ENCODE data around the gene ARL10. TPM values are rescaled to one million over a fixed set of nuclear protein-coding genes. Genes with fewer than 3 reads are reported as not detected.
A peak's percentile ranks its signal among the peaks of the same experiment; 100 is the strongest.

Gene ARL10
- total RNA-seq, 4 donors from 2014 or later = 1.1 to 4.9 (median 2.6) TPM

GRCh38 chr5:176389135-176390123 lies 24.1 kb downstream of the ARL10 start:
- DNase-seq = no peak
- Histone ChIP-seq H3K27ac (peak overlapping the region; percentile 92 to 98 (median 96)), H3K27me3 (no peaks in the 10 kb centered on the region), H3K36me3 (peaks cover 0 to 16% (median 5%) of the 10 kb centered on the region in 4 donors), H3K4me1 (peaks cover 0 to 30% (median 18%) of the 10 kb centered on the region in 4 donors), H3K4me3 (peak overlapping the region; percentile 43 to 73 (median 66)), H3K9me3 (no peaks in the 10 kb centered on the region)
- WGBS, 2 donors (ENCODE audit: low coverage in 1 of 2) = 0 to 26% methylated on average over 1 to 41 of the region's 41 CpGs
- TF ChIP-seq POLR2A (IDR thresholded peaks at IDR 0.05) (peak; percentile 96), EP300 (IDR thresholded peaks at IDR 0.05; ENCODE audit: low read depth) (no peak), POLR2AphosphoS5 (IDR thresholded peaks at IDR 0.05) (peak; percentile 78 to 96 (median 95))
- TF ChIP-seq, protein P1, sequence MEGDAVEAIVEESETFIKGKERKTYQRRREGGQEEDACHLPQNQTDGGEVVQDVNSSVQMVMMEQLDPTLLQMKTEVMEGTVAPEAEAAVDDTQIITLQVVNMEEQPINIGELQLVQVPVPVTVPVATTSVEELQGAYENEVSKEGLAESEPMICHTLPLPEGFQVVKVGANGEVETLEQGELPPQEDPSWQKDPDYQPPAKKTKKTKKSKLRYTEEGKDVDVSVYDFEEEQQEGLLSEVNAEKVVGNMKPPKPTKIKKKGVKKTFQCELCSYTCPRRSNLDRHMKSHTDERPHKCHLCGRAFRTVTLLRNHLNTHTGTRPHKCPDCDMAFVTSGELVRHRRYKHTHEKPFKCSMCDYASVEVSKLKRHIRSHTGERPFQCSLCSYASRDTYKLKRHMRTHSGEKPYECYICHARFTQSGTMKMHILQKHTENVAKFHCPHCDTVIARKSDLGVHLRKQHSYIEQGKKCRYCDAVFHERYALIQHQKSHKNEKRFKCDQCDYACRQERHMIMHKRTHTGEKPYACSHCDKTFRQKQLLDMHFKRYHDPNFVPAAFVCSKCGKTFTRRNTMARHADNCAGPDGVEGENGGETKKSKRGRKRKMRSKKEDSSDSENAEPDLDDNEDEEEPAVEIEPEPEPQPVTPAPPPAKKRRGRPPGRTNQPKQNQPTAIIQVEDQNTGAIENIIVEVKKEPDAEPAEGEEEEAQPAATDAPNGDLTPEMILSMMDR (IDR thresholded peaks at IDR 0.05) = no peak
- in situ Hi-C loops (cut with MboI; ENCODE audit: low pct_ligation_motif_present in 1 of 4, low pct_unique_long_range_greater_than_20kb in 1 of 4, low sequenced_read_pairs in 3 of 4) = no loop called here
- intact Hi-C loops (cut with DNase I; ENCODE audit: low total_unique reads) = no loop called here

GRCh38 chr5:176391479-176391878 lies 26.2 kb downstream of the ARL10 start:
- peaks cover 0 to 28% (median 18%) of the 10 kb centered on the region in 4 donors for H3K4me1 ChIP-seq
- H3K36me3 ChIP-seq = peaks cover 0 to 10% (median 0%) of the 10 kb centered on the region in 4 donors
- H3K9me3 ChIP-seq = no peaks in the 10 kb centered on the region
- intact Hi-C loops (cut with DNase I; ENCODE audit: low total_unique reads) = no loop called here
- in situ Hi-C loops (cut with MboI; ENCODE audit: low pct_ligation_motif_present in 1 of 4, low pct_unique_long_range_greater_than_20kb in 1 of 4, low sequenced_read_pairs in 3 of 4) = no loop called here
- 90 to 100% methylated on average over 1 to 4 of the region's 4 CpGs for WGBS, 2 donors (ENCODE audit: low coverage in 1 of 2)
- no peaks in the 10 kb centered on the region for H3K27me3 ChIP-seq
- TF ChIP-seq, protein P1 (IDR thresholded peaks at IDR 0.05) = no peak
- TF ChIP-seq POLR2A (IDR thresholded peaks at IDR 0.05) = no peak
- TF ChIP-seq POLR2AphosphoS5 (IDR thresholded peaks at IDR 0.05) = no peak
- no peak for TF ChIP-seq EP300 (IDR thresholded peaks at IDR 0.05; ENCODE audit: low read depth)
- no peak for DNase-seq
- no peak overlapping the region for H3K4me3 ChIP-seq
- no peak overlapping the region for H3K27ac ChIP-seq

DNA sequence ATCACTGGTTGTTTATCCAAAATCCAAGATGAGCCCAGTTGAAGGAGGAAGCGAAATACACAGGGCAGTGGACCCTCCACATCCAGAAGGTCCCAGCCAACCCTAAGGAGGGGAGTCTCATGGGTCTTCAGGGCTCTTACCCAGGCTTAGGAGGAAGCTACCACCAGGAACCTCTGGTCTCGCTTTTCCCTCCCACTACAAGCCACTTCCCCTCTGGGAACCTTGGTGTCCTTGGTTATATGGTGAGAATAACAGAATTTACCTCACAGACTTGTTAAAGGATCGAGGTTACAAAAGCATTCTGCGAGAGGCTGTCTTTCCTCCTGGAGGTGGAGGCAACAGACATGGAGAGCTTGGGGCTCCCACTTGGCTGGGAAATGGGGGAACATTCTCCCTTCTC lies 26.7 kb downstream of the ARL10 start:
- Histone ChIP-seq H3K36me3 (peaks cover 0 to 10% (median 0%) of the 10 kb centered on the region in 4 donors), H3K4me3 (no peak overlapping the region), H3K27ac (peak overlapping the region in 1 of 4 donors; percentile 23), H3K9me3 (no peaks in the 10 kb centered on the region), H3K27me3 (no peaks in the 10 kb centered on the region), H3K4me1 (peaks cover 0 to 23% (median 15%) of the 10 kb centered on the region in 4 donors)
- in situ Hi-C loops (cut with MboI; ENCODE audit: low pct_ligation_motif_present in 1 of 4, low pct_unique_long_range_greater_than_20kb in 1 of 4, low sequenced_read_pairs in 3 of 4) = no loop called here
- TF ChIP-seq POLR2AphosphoS5 (IDR thresholded peaks at IDR 0.05) = no peak
- no peak for TF ChIP-seq POLR2A (IDR thresholded peaks at IDR 0.05)
- TF ChIP-seq EP300 (IDR thresholded peaks at IDR 0.05; ENCODE audit: low read depth) = no peak
- TF ChIP-seq, protein P1 (IDR thresholded peaks at IDR 0.05) = no peak
- DNase-seq = no peak
- 90% methylated on average over 4 of the region's 4 CpGs; no CpG with 5 or more reads in 1 of the 2 donors for WGBS, 2 donors (ENCODE audit: low coverage in 1 of 2)
- intact Hi-C loops (cut with DNase I; ENCODE audit: low total_unique reads) = no loop called here

- no peak for DNase-seq
- H3K27ac ChIP-seq = peak overlapping the region in 1 of 4 donors; percentile 23
- H3K9me3 ChIP-seq = no peaks in the 10 kb centered on the region
- H3K36me3 ChIP-seq = peaks cover 0 to 10% (median under 1%) of the 10 kb centered on the region in 4 donors
- TF ChIP-seq EP300 (IDR thresholded peaks at IDR 0.05; ENCODE audit: low read depth) = no peak
- TF ChIP-seq POLR2AphosphoS5 (IDR thresholded peaks at IDR 0.05) = no peak
- TF ChIP-seq, protein P1 (IDR thresholded peaks at IDR 0.05) = no peak
- no peak for TF ChIP-seq POLR2A (IDR thresholded peaks at IDR 0.05)
- in situ Hi-C loops (cut with MboI; ENCODE audit: low pct_ligation_motif_present in 1 of 4, low pct_unique_long_range_greater_than_20kb in 1 of 4, low sequenced_read_pairs in 3 of 4) = no loop called here
- intact Hi-C loops (cut with DNase I; ENCODE audit: low total_unique reads) = no loop called here
- no peak overlapping the region for H3K4me3 ChIP-seq
- peaks cover 0 to 17% (median 10%) of the 10 kb centered on the region in 4 donors for H3K4me1 ChIP-seq
- 89 to 100% methylated on average over 1 to 11 of the region's 11 CpGs for WGBS, 2 donors (ENCODE audit: low coverage in 1 of 2)
- no peaks in the 10 kb centered on the region for H3K27me3 ChIP-seq
Measured at GRCh38 chr5:176392526-176392925, 27.2 kb downstream of the ARL10 start.
